SIG-M5 treated with dmso at 0.1 percent for 504 hours (cell line): ENCODE measurements around the gene DNAJC15.

ENCODE experiments used
- DNase-seq: peaks from one replicate; lab custom pipeline; 2025; ENCODE audit not compliant: unreplicated experiment; lab: John Stamatoyannopoulos, UW

Gene DNAJC15

GRCh38 chr13:43081866-43082265 lies 58.5 kb downstream of the DNAJC15 start:
- DNase-seq: no peak

- DNase-seq: no peak
These were observed 60.4 kb downstream of the DNAJC15 start for GRCh38 chr13:43083750-43084149.

GRCh38 chr13:43085545-43085944 lies 62.2 kb downstream of the DNAJC15 start:
- peak; percentile 16 for DNase-seq

- no peak for DNase-seq
These were observed 62.8 kb downstream of the DNAJC15 start for GRCh38 chr13:43086181-43086580.

- no peak for DNase-seq
These were observed 64.7 kb downstream of the DNAJC15 start for GRCh38 chr13:43088093-43088511.

- no peak for DNase-seq
These were observed 66.6 kb downstream of the DNAJC15 start for GRCh38 chr13:43089912-43090498.

GRCh38 chr13:43094901-43095300 lies 71.5 kb downstream of the DNAJC15 start:
- DNase-seq: no peak

GRCh38 chr13:43095771-43096719 lies 72.7 kb downstream of the DNAJC15 start:
- no peak for DNase-seq

- no peak for DNase-seq
These were observed 77.3 kb downstream of the DNAJC15 start for GRCh38 chr13:43100667-43101066.

- DNase-seq: no peak
These were observed 78.9 kb downstream of the DNAJC15 start for GRCh38 chr13:43102304-43102703.

- no peak for DNase-seq
These were observed 84.4 kb downstream of the DNAJC15 start for GRCh38 chr13:43107780-43108179.

- no peak for DNase-seq
These were observed 86.7 kb downstream of the DNAJC15 start for GRCh38 chr13:43110036-43110435.

- DNase-seq: no peak
These were observed 87.3 kb downstream of the DNAJC15 start for GRCh38 chr13:43110658-43111057.

- no peak for DNase-seq
These were observed 88.4 kb downstream of the DNAJC15 start for GRCh38 chr13:43111559-43112400.

GRCh38 chr13:43113603-43114002 lies 90.2 kb downstream of the DNAJC15 start:
- no peak for DNase-seq

- DNase-seq: no peak
These were observed 91.1 kb downstream of the DNAJC15 start for GRCh38 chr13:43114504-43114903.

- DNase-seq: no peak
These were observed 91.8 kb downstream of the DNAJC15 start for GRCh38 chr13:43115141-43115540.

- no peak for DNase-seq
These were observed 92.9 kb downstream of the DNAJC15 start for GRCh38 chr13:43116242-43116641.

- DNase-seq: no peak
These were observed 95.1 kb downstream of the DNAJC15 start for GRCh38 chr13:43118521-43118920.

- no peak for DNase-seq
These were observed 95.8 kb downstream of the DNAJC15 start for GRCh38 chr13:43119206-43119605.

- DNase-seq: no peak
These were observed 99.4 kb downstream of the DNAJC15 start for GRCh38 chr13:43122791-43123190.
